ENCODE results near the gene KRTAP10-5.

GRCh38 chr21:44552136-44552535, 28.3 kb downstream of the KRTAP10-5 start:
- no peak for TF ChIP-seq PATZ1 (CRISPR knock-in tag; IDR thresholded peaks at IDR 0.05; ENCODE audit: borderline replicate concordance)
- TF ChIP-seq RARB (CRISPR knock-in tag; IDR thresholded peaks at IDR 0.05): no peak
- TF ChIP-seq CREB5 (CRISPR knock-in tag; IDR thresholded peaks at IDR 0.05; ENCODE audit: low read depth): no peak
- TF ChIP-seq ISL1 (CRISPR knock-in tag; IDR thresholded peaks at IDR 0.05): no peak
- no peak for TF ChIP-seq ZNF8 (CRISPR knock-in tag; IDR thresholded peaks at IDR 0.05)
- no peak for TF ChIP-seq OSR1 (CRISPR knock-in tag; IDR thresholded peaks at IDR 0.05)
- TF ChIP-seq TOX (CRISPR knock-in tag; IDR thresholded peaks at IDR 0.05; ENCODE audit: borderline replicate concordance): no peak
- no peak for TF ChIP-seq GLIS3 (CRISPR knock-in tag; IDR thresholded peaks at IDR 0.05)
- TF ChIP-seq ARNTL (CRISPR knock-in tag; IDR thresholded peaks at IDR 0.05; ENCODE audit: borderline replicate concordance, low read depth): no peak
- TF ChIP-seq PPARA (CRISPR knock-in tag; IDR thresholded peaks at IDR 0.05; ENCODE audit: borderline replicate concordance): no peak
- no peak for TF ChIP-seq ZFP3 (CRISPR knock-in tag; IDR thresholded peaks at IDR 0.05)
- no peak for TF ChIP-seq ESRRG (CRISPR knock-in tag; IDR thresholded peaks at IDR 0.05)
